OCI-LY3 (cell line): Measurements from ENCODE around the gene BPIFA3.

Experiments used
- H2AFZ ChIP-seq: fragments of 200-600, 300-600 bp; shearing (Covaris generic); 2 replicates; pipeline ENCODE4 v1.6.0; 2014; ENCODE audit warnings: antibody characterized with exemption, low read depth, low read length
- H3K27ac ChIP-seq: fragments of 200-600, 300-600 bp; sonication (generic); 2 replicates; pipeline ENCODE4 v1.5.1; 2014; ENCODE audit warnings: mild to moderate bottlenecking, low read length, moderate library complexity, mixed read lengths
- H3K27me3 ChIP-seq: fragments of 200-600, 300-600 bp; sonication (generic); 2 replicates; pipeline ENCODE4 v1.6.1; 2014; ENCODE audit warnings: low read depth, low read length, mixed read lengths
- H3K36me3 ChIP-seq: fragments of 200-600, 300-600 bp; sonication (generic); replicated peaks from 2 replicates; pipeline ENCODE3; 2014; ENCODE audit warnings: low read depth, low read length, mixed read lengths
- H3K4me1 ChIP-seq: fragments of 300-600, 200-600 bp; sonication (generic); 2 replicates; pipeline ENCODE4 v1.6.1; 2014; ENCODE audit warnings: low read length, mixed read lengths
- H3K4me2 ChIP-seq: fragments of 200-600, 300-600 bp; sonication (generic); 2 replicates; pipeline ENCODE4 v1.6.1; 2014; ENCODE audit warnings: low read length, mixed read lengths
- H3K4me3 ChIP-seq: fragments of 300-600, 200-600 bp; sonication (generic); 2 replicates; pipeline ENCODE4 v1.5.1; 2014; ENCODE audit warnings: antibody characterized with exemption, mild to moderate bottlenecking, low read length, moderate library complexity
- H3K79me2 ChIP-seq: fragments of 300-600, 200-600 bp; shearing (Covaris generic); 2 replicates; pipeline ENCODE4 v1.6.1; 2014; ENCODE audit warnings: mild to moderate bottlenecking, low read length, mixed read lengths
- H3K9ac ChIP-seq: fragments of 300-600, 200-600 bp; shearing (Covaris generic); 2 replicates; pipeline ENCODE4 v1.6.0; 2014; ENCODE audit warnings: mild to moderate bottlenecking, low read length, moderate library complexity
- H3K9me3 ChIP-seq: fragments of 200-600, 300-600 bp; shearing (Covaris generic); 2 replicates; pipeline ENCODE4 v1.6.1; 2014; ENCODE audit warnings: low read length, mixed read lengths; ENCODE audit not compliant: insufficient read depth
- H4K20me1 ChIP-seq: fragments of 200-600, 300-600 bp; sonication (generic); 2 replicates; pipeline ENCODE4 v1.6.1; 2016; ENCODE audit warnings: low read length, mixed read lengths; ENCODE audit not compliant: insufficient read depth
- EZH2phosphoT487 ChIP-seq: fragments of 200-600 bp; shearing (Covaris generic); IDR thresholded peaks from 2 replicates; pipeline ENCODE4 v1.6.1; 2018; ENCODE audit warnings: antibody characterized with exemption, mixed run types, low read depth
- TF ChIP-seq, protein P1 (sequence below): fragments of 200-600, 300-600 bp; sonication (generic); IDR thresholded peaks from 2 replicates; pipeline ENCODE4 v1.5.1; 2014; ENCODE audit warnings: antibody characterized with exemption, low read length, low read depth

BPIFA3 gene

DNA sequence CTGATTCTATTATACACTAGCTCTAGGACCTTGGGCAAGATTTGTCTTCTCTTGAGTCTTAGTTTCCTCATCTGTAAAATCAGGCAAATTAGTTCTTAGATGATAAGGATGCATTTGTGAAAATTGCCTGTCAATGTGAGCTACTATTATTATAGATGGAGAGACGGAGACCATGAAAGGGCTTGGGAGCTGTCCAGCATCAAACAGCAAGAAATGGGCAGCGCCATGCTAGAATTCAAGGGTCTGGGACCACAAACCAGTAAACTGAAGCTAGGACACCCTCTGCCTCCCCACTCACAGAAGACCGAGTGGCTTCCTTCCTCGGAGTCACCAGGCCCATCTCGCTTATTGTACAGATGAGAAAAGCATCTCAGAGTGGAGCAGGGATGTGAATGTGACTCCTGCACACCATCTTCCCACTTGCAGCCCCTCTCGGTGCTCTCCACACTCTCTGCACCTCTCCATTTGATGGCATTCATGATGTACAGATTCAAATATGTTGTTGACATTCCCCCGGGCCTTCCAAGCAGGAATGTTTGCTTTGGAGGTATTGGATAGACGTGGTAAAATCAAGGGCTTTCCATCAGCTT lies 24.1 kb upstream of the BPIFA3 start:
- Histone ChIP-seq H3K9me3 (no peaks in the 10 kb centered on the region), H3K9ac (no peak overlapping the region), H3K79me2 (no peaks in the 10 kb centered on the region), H3K36me3 (no peaks in the 10 kb centered on the region), H2AFZ (no peak overlapping the region), H3K27ac (no peak overlapping the region), H3K4me2 (no peak overlapping the region), H4K20me1 (no peaks in the 10 kb centered on the region), H3K4me1 (no peaks in the 10 kb centered on the region), H3K27me3 (peaks cover 52% of the 10 kb centered on the region), H3K4me3 (no peak overlapping the region)
- TF ChIP-seq, protein P1, sequence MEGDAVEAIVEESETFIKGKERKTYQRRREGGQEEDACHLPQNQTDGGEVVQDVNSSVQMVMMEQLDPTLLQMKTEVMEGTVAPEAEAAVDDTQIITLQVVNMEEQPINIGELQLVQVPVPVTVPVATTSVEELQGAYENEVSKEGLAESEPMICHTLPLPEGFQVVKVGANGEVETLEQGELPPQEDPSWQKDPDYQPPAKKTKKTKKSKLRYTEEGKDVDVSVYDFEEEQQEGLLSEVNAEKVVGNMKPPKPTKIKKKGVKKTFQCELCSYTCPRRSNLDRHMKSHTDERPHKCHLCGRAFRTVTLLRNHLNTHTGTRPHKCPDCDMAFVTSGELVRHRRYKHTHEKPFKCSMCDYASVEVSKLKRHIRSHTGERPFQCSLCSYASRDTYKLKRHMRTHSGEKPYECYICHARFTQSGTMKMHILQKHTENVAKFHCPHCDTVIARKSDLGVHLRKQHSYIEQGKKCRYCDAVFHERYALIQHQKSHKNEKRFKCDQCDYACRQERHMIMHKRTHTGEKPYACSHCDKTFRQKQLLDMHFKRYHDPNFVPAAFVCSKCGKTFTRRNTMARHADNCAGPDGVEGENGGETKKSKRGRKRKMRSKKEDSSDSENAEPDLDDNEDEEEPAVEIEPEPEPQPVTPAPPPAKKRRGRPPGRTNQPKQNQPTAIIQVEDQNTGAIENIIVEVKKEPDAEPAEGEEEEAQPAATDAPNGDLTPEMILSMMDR = no peak
- no peak for TF ChIP-seq EZH2phosphoT487

DNA sequence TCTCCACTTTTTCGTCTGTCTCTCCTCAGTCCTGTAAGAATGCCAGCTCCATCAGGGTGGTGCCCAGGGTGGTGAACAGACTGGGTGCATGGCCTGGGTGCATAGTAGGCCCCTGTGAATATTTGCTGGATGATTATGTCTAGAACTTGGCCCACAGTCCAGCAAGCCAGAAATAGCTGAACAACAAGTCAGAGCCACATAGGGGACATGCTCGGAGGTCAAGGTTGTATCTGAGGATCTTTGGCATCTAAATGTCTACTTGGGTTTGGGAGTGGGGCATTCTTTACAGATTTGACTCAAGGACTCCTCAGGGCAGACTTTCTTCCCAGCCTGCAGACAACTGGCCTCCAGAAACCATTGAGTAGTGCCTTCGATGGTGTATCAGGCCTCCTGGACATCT lies 18.1 kb upstream of the BPIFA3 start:
- Histone ChIP-seq H2AFZ (no peak overlapping the region), H3K4me2 (no peak overlapping the region), H3K27ac (no peak overlapping the region), H4K20me1 (0 out of 2 replicates have a peak, but pooled peaks cover 4% of the 10 kb centered on the region), H3K9ac (no peak overlapping the region), H3K4me1 (no peaks in the 10 kb centered on the region), H3K4me3 (no peak overlapping the region), H3K36me3 (no peaks in the 10 kb centered on the region), H3K79me2 (no peaks in the 10 kb centered on the region), H3K27me3 (peaks cover 61% of the 10 kb centered on the region), H3K9me3 (no peaks in the 10 kb centered on the region)
- TF ChIP-seq, protein P1 = no peak
- no peak for TF ChIP-seq EZH2phosphoT487

- H3K4me3 ChIP-seq = no peak overlapping the region
- no peaks in the 10 kb centered on the region for H3K36me3 ChIP-seq
- no peaks in the 10 kb centered on the region for H3K79me2 ChIP-seq
- no peak overlapping the region for H3K27ac ChIP-seq
- no peak overlapping the region for H2AFZ ChIP-seq
- H3K27me3 ChIP-seq = peaks cover 80% of the 10 kb centered on the region
- H4K20me1 ChIP-seq = peaks cover 9% of the 10 kb centered on the region; the same call in 1 of the 2 replicates
- TF ChIP-seq, protein P1 = no peak
- TF ChIP-seq EZH2phosphoT487 = no peak
- no peak overlapping the region for H3K4me2 ChIP-seq
- no peaks in the 10 kb centered on the region for H3K9me3 ChIP-seq
- H3K9ac ChIP-seq = no peak overlapping the region
- H3K4me1 ChIP-seq = no peaks in the 10 kb centered on the region
These were observed 14.7 kb upstream of the BPIFA3 start for GRCh38 chr20:33202451-33202850.

- H3K4me2 ChIP-seq = no peak overlapping the region
- H3K27ac ChIP-seq = no peak overlapping the region
- H3K9ac ChIP-seq = no peak overlapping the region
- peaks cover 12% of the 10 kb centered on the region; the same call in 1 of the 2 replicates for H4K20me1 ChIP-seq
- peaks cover 82% of the 10 kb centered on the region for H3K27me3 ChIP-seq
- no peak overlapping the region for H3K4me3 ChIP-seq
- no peaks in the 10 kb centered on the region for H3K36me3 ChIP-seq
- no peak overlapping the region for H2AFZ ChIP-seq
- no peak for TF ChIP-seq EZH2phosphoT487
- TF ChIP-seq, protein P1 = no peak
- no peaks in the 10 kb centered on the region for H3K9me3 ChIP-seq
- H3K79me2 ChIP-seq = no peaks in the 10 kb centered on the region
- H3K4me1 ChIP-seq = no peaks in the 10 kb centered on the region
These were observed 13.7 kb upstream of the BPIFA3 start for GRCh38 chr20:33203444-33203843.
